ENCODE results near the gene SPSB2. TPM values are rescaled to one million over a fixed set of nuclear protein-coding genes. Genes with fewer than 3 reads are reported as not detected.

SPSB2 gene
- total RNA-seq, 2 donors from 2014 or later = 34.6 to 36.5 TPM

DNA sequence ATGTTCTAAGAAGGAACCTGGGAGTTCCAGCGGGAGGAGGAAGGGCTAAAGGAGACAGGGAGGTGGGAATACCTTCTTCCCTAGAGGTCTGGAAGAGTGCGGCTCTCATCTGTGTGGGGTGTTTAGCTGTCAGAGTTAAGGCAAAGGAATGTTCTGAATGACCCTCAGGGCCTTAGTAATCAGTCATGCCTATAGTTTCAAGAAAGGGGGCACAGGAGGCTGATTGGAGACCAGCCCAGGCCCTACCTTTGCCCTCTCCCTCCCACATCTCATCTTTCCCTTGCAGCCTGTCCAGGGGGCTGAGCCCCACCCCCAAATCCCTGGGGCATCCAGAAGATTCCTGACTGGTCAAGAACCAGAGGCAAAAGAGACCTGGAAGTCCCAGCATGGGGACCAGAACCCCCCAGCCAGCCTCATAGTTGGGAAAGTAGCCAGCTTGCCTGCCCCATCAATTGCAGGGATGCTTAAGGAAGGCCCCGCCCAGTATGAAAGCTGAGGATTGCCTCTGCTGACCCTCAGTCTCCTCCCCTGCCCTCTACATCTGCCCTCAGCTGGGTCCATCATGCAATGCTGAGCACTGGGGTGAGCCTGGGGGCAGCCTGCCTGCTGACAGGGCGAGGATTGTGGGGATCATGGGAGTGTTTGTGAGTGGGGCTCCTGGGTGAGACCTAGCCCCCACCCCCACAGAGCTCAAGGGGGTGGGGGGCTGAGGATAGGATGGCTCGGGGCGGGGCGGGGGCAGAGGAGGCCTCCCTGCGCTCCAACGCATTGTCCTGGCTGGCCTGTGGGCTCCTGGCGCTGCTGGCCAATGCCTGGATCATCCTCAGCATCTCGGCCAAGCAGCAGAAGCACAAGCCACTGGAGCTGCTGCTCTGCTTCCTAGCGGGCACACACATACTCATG is 49.7 kb downstream of the SPSB2 start:
- Mint-ChIP-seq H3K27me3 (ENCODE audit: insufficient read depth) (peaks cover 88% of the 10 kb centered on the region), H3K9me3 (no peaks in the 10 kb centered on the region), H3K4me3 (peak overlapping the region; percentile 69), H3K36me3 (ENCODE audit: low read depth) (no peaks in the 10 kb centered on the region), H3K27ac (no peak overlapping the region), H3K4me1 (peaks cover 51% of the 10 kb centered on the region)
- no peaks in the 10 kb centered on the region for H3K36me3 ChIP-seq (ENCODE audit: control insufficient read depth, insufficient read depth, low read length)
- H3K9ac ChIP-seq (ENCODE audit: extremely low read depth, low read length, poor library complexity, severe bottlenecking) = no peak overlapping the region
- 74 to 81% methylated on average over 7 to 11 of the region's 12 CpGs for WGBS, 2 experiments (ENCODE audit: insufficient coverage in 1 of 2, insufficient read length in 1 of 2)
- peaks cover 19% of the 10 kb centered on the region for H3K27me3 ChIP-seq (ENCODE audit: control insufficient read depth, insufficient read depth, low read length, poor library complexity, severe bottlenecking)
- H3K27ac ChIP-seq (ENCODE audit: low read depth, low read length) = no peak overlapping the region
- H3K4me3 ChIP-seq (ENCODE audit: low read length) = no peak overlapping the region
- TF ChIP-seq, protein P1, sequence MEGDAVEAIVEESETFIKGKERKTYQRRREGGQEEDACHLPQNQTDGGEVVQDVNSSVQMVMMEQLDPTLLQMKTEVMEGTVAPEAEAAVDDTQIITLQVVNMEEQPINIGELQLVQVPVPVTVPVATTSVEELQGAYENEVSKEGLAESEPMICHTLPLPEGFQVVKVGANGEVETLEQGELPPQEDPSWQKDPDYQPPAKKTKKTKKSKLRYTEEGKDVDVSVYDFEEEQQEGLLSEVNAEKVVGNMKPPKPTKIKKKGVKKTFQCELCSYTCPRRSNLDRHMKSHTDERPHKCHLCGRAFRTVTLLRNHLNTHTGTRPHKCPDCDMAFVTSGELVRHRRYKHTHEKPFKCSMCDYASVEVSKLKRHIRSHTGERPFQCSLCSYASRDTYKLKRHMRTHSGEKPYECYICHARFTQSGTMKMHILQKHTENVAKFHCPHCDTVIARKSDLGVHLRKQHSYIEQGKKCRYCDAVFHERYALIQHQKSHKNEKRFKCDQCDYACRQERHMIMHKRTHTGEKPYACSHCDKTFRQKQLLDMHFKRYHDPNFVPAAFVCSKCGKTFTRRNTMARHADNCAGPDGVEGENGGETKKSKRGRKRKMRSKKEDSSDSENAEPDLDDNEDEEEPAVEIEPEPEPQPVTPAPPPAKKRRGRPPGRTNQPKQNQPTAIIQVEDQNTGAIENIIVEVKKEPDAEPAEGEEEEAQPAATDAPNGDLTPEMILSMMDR (conservative IDR thresholded peaks at IDR 0.05) = no peak
- H3K4me1 ChIP-seq (ENCODE audit: control insufficient read depth, insufficient read depth, low read length) = peaks cover 9% of the 10 kb centered on the region
- DNase-seq = no peak
- H3K9me3 ChIP-seq (ENCODE audit: control insufficient read depth, low read length) = no peaks in the 10 kb centered on the region

GRCh38 chr12:6822426-6823135 is 50.5 kb downstream of the SPSB2 start:
- H3K4me1 ChIP-seq (ENCODE audit: control insufficient read depth, insufficient read depth, low read length) = peaks cover 9% of the 10 kb centered on the region
- no peak overlapping the region for H3K9ac ChIP-seq (ENCODE audit: extremely low read depth, low read length, poor library complexity, severe bottlenecking)

More at GRCh38 chr12:6822426-6823135, 50.5 kb downstream of the SPSB2 start:
- Mint-ChIP-seq H3K36me3 (ENCODE audit: low read depth) (no peaks in the 10 kb centered on the region), H3K4me1 (peaks cover 57% of the 10 kb centered on the region), H3K27ac (no peak overlapping the region), H3K9me3 (no peaks in the 10 kb centered on the region), H3K4me3 (peak overlapping the region; percentile 69), H3K27me3 (ENCODE audit: insufficient read depth) (peaks cover 92% of the 10 kb centered on the region)
- no peak for DNase-seq
- Histone ChIP-seq H3K9me3 (ENCODE audit: control insufficient read depth, low read length) (no peaks in the 10 kb centered on the region), H3K36me3 (ENCODE audit: control insufficient read depth, insufficient read depth, low read length) (no peaks in the 10 kb centered on the region), H3K27ac (ENCODE audit: low read depth, low read length) (peak overlapping the region; percentile 74), H3K4me3 (ENCODE audit: low read length) (peak overlapping the region; percentile 72), H3K27me3 (ENCODE audit: control insufficient read depth, insufficient read depth, low read length, poor library complexity, severe bottlenecking) (peaks cover 19% of the 10 kb centered on the region)
- TF ChIP-seq, protein P1 (conservative IDR thresholded peaks at IDR 0.05) = no peak
- 24 to 70% methylated on average over 3 to 7 of the region's 7 CpGs for WGBS, 2 experiments (ENCODE audit: insufficient coverage in 1 of 2, insufficient read length in 1 of 2)

Measured in endodermal cell (in vitro differentiated cells).